DND-41 (cell line): Measurements from ENCODE around the gene DENND1A.

Experiments
- CTCF ChIP-seq: IDR thresholded peaks from 2 replicates; pipeline ENCODE4 v1.5.1; 2012; ENCODE audit warnings: borderline replicate concordance, low read length, moderate library complexity, mild to moderate bottlenecking; ENCODE audit not compliant: poor library complexity, severe bottlenecking; ENCODE audit errors: extremely low read depth
- EZH2 ChIP-seq: IDR thresholded peaks from 3 replicates; pipeline ENCODE4 v1.6.1; 2012; ENCODE audit warnings: borderline replicate concordance, low read depth, mild to moderate bottlenecking, moderate library complexity, low read length, inconsistent platforms; ENCODE audit not compliant: severe bottlenecking

GRCh38 chr9:123967323-123967722 is 37.4 kb upstream of the DENND1A start:
- TF ChIP-seq CTCF, result no peak
- no peak for TF ChIP-seq EZH2
